GM13976 (cell line): ENCODE measurements around the gene LPP.

Source experiments
- DNase-seq: peaks from one replicate; pipeline ENCODE4 v3.0.0; 2012; ENCODE audit warnings: low spot score
- CTCF ChIP-seq: IDR thresholded peaks from 2 replicates; pipeline ENCODE4 v1.5.1; 2012; ENCODE audit warnings: borderline replicate concordance, mild to moderate bottlenecking; ENCODE audit not compliant: insufficient read depth; ENCODE audit errors: extremely low read depth, missing control alignments, control extremely low read depth
- in situ Hi-C: fragments of 300-500 bp; cut with MboI; formaldehyde crosslinking; loops from one replicate; pipeline ENCODE4 v1.12.0; 2022; ENCODE audit warnings: low sequenced_read_pairs, mixed read lengths, inconsistent platforms; ENCODE audit not compliant: unreplicated experiment

The LPP gene

GRCh38 chr3:188296761-188297612 lies 143.0 kb downstream of the LPP start:
- DNase-seq: no peak

GRCh38 chr3:188298585-188298984 lies 144.6 kb downstream of the LPP start:
- in situ Hi-C loops: no loop called here
- no peak for TF ChIP-seq CTCF
- no peak for DNase-seq

More at GRCh38 chr3:188296761-188297612, 143.0 kb downstream of the LPP start:
- no peak for TF ChIP-seq CTCF
- in situ Hi-C loops: no loop called here

GRCh38 chr3:188299068-188299467 lies 145.1 kb downstream of the LPP start:
- no peak for DNase-seq
- in situ Hi-C loops: no loop called here
- TF ChIP-seq CTCF: no peak

- TF ChIP-seq CTCF: no peak
- in situ Hi-C loops: no loop called here
- DNase-seq: no peak
Measured at GRCh38 chr3:188299708-188300107, 145.8 kb downstream of the LPP start.

GRCh38 chr3:188301147-188301546 lies 147.2 kb downstream of the LPP start:
- in situ Hi-C loops: no loop called here
- DNase-seq: no peak
- TF ChIP-seq CTCF: no peak

GRCh38 chr3:188303286-188303799 lies 149.4 kb downstream of the LPP start:
- DNase-seq: no peak
- no peak for TF ChIP-seq CTCF
- in situ Hi-C loops: no loop called here

GRCh38 chr3:188303823-188304222 lies 149.9 kb downstream of the LPP start:
- DNase-seq: no peak
- in situ Hi-C loops: no loop called here
- TF ChIP-seq CTCF: no peak
